ENCODE results near the gene RIC3.

DNA sequence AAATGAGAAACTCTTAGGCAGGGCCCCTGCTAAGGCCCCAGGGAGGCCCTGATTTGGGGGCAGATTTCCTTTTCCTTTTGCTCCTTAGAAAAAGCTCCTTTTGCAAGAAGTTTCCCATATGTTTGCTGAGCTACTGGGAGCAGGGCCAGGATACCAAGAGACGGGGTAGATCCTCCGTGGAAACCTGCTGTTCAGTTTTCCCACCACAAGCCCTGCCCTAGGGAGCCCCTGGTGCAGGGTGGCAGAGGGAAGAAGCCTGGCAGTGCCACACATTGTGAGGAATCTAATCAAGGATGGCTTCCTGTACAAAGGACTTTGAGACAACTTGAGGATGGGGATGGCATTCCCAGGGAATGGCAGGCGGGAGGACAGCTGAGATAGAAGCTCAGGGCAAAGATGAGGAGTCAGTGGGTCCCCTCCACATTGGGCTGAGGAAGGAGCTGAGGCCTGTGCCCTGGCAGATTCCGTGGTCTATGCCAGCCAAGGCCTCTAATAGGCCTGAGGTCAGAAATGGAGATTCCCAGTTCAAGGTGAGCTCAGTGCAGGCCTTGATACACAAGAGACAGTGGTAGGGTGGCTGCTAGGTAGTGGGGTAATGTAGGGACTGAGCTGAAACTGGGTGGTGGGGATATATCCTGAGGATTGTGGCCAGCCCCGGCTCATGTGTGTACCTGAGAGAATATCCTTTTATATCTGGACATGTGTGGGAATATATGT lies 72.9 kb downstream of the RIC3 start:
- TF ChIP-seq POLR2AphosphoS5 (IDR thresholded peaks at IDR 0.05) (no peak), EP300 (IDR thresholded peaks at IDR 0.05; ENCODE audit: low read depth) (no peak), CTCF (IDR thresholded peaks at IDR 0.05) (no peak)
